HepG2 (cell line): ENCODE results near the gene PPP1R18. TPM values are rescaled to one million over a fixed set of nuclear protein-coding genes. Genes with fewer than 3 reads are reported as not detected.

ENCODE experiments used
- E2F2 ChIP-seq: sonication (generic); formaldehyde crosslinking; IDR thresholded peaks from 2 replicates; pipeline ENCODE4 v1.4.0; 2020; ENCODE audit warnings: missing genetic modification reagents, borderline replicate concordance
- ERF ChIP-seq: IDR thresholded peaks from 2 replicates; pipeline ENCODE4 v1.6.1; 2018; ENCODE audit warnings: missing biosample characterization, missing genetic modification reagents
- FOXA3 ChIP-seq: IDR thresholded peaks from 2 replicates; pipeline ENCODE4 v1.6.1; 2016; ENCODE audit warnings: missing genetic modification reagents, missing compliant biosample characterization
- FOXO4 ChIP-seq: sonication (generic); formaldehyde crosslinking; conservative IDR thresholded peaks from 2 replicates; pipeline ENCODE4 v1.8.1; 2023; ENCODE audit warnings: missing genetic modification reagents
- GATA4 ChIP-seq: sonication (generic); IDR thresholded peaks from 2 replicates; pipeline ENCODE4 v1.6.1; 2016; ENCODE audit warnings: antibody characterized with exemption, low read depth, borderline replicate concordance
- MXD3 ChIP-seq: IDR thresholded peaks from 2 replicates; pipeline ENCODE4 v1.6.1; 2016; ENCODE audit warnings: mild to moderate bottlenecking, missing biosample characterization, missing genetic modification reagents
- PAF1 ChIP-seq: IDR thresholded peaks from 2 replicates; pipeline ENCODE4 v1.6.1; 2016; ENCODE audit warnings: missing genetic modification reagents, missing compliant biosample characterization
- PPARG ChIP-seq: conservative IDR thresholded peaks from 2 replicates; pipeline ENCODE4 v1.6.1; 2016; ENCODE audit warnings: missing biosample characterization, missing genetic modification reagents
- RARA ChIP-seq: IDR thresholded peaks from 2 replicates; pipeline ENCODE4 v1.6.1; 2016; ENCODE audit warnings: missing genetic modification reagents, missing compliant biosample characterization
- SNRNP70 ChIP-seq: fragments of 200-400 bp; formaldehyde crosslinking; IDR thresholded peaks from 2 replicates; pipeline ENCODE4 v1.6.1; 2017; ENCODE audit warnings: mild to moderate bottlenecking, low read depth, low read length, moderate library complexity
- THRA ChIP-seq: sonication (generic); formaldehyde crosslinking; IDR thresholded peaks from 2 replicates; pipeline ENCODE4 v1.4.0; 2020; ENCODE audit warnings: missing genetic modification reagents, borderline replicate concordance
- TSC22D2 ChIP-seq: sonication (generic); formaldehyde crosslinking; IDR thresholded peaks from 2 replicates; pipeline ENCODE4 v1.5.1; 2020; ENCODE audit warnings: missing genetic modification reagents, mild to moderate bottlenecking, borderline replicate concordance
- ZNF235 ChIP-seq: sonication (generic); formaldehyde crosslinking; IDR thresholded peaks from 2 replicates; pipeline ENCODE4 v1.8.1; 2023; ENCODE audit warnings: mild to moderate bottlenecking, missing genetic modification reagents, borderline replicate concordance
- ZNF510 ChIP-seq: sonication (generic); formaldehyde crosslinking; IDR thresholded peaks from 2 replicates; pipeline ENCODE4 v1.4.0; 2020; ENCODE audit warnings: low read depth, mild to moderate bottlenecking, missing genetic modification reagents
- ZNF569 ChIP-seq: sonication (generic); formaldehyde crosslinking; IDR thresholded peaks from 2 replicates; pipeline ENCODE4 v1.5.0; 2020; ENCODE audit warnings: mild to moderate bottlenecking, missing genetic modification reagents, moderate library complexity, borderline replicate concordance
- ZNF589 ChIP-seq: sonication (generic); formaldehyde crosslinking; conservative IDR thresholded peaks from 2 replicates; pipeline ENCODE4 v1.8.0; 2022; ENCODE audit warnings: mild to moderate bottlenecking, moderate library complexity, missing genetic modification reagents
- ZNF713 ChIP-seq: sonication (generic); formaldehyde crosslinking; IDR thresholded peaks from 2 replicates; pipeline ENCODE4 v1.4.0; 2020; ENCODE audit warnings: mild to moderate bottlenecking, missing genetic modification reagents
- ZNF839 ChIP-seq: sonication (generic); formaldehyde crosslinking; IDR thresholded peaks from 2 replicates; pipeline ENCODE4 v1.4.0; 2020; ENCODE audit warnings: missing genetic modification reagents, mild to moderate bottlenecking, borderline replicate concordance
- polyA plus RNA-seq, 8 experiments: library from polyadenylated mRNA; depleted of rRNA in 3 of 8; stranded (reverse) in 7 of 8; unstranded in 1 of 8; fragments of >200 nt; fragmentation: Illumina TruSeq in 4 of 8; extraction: Trizol in 4 of 8; gene quantifications; 2 replicates each; pipeline versions ENCODE4 v1.2.1 to v1.2.3, GENCODE V29; 2011 to 2016; ENCODE audit warnings: low read depth in 4 of 8, missing spikeins in 1 of 8, mixed read lengths in 1 of 8; ENCODE audit not compliant: insufficient read depth in 1 of 8
- total RNA-seq, 5 experiments: library from RNA; depleted of rRNA; stranded (reverse); fragments of >200 nt; fragmentation: Illumina TruSeq; extraction: Trizol; gene quantifications; 2 replicates each; pipeline ENCODE4 v1.2.3, GENCODE V29; 2016; ENCODE audit warnings: low read depth in 1 of 5

PPP1R18 gene
- total and polyA plus RNA-seq, 2 of the 13 experiments (the other 11 are each of a cell fraction or from before 2014, with no cell fraction given): 4.9 to 9.2 TPM

GRCh38 chr6:30719791-30720737 is 33.6 kb upstream of the PPP1R18 start, which contains the start of gene TUBB (continued):
- TF ChIP-seq FOXO4 (CRISPR knock-in tag) (peak; percentile 72; the same call in 1 of the 2 replicates), ZNF589 (CRISPR knock-in tag) (peak; percentile 66; the same call in 1 of the 2 replicates), TSC22D2 (CRISPR knock-in tag) (no peak; the same call in 1 of the 2 replicates), ZNF713 (CRISPR knock-in tag) (no peak), ZNF510 (CRISPR knock-in tag) (no peak; the same call in 1 of the 2 replicates), PAF1 (0 out of 2 replicates have a peak, but pooled peaks have one; percentile 32), ZNF569 (no peak), SNRNP70 (no peak), ERF (no peak; the same call in 1 of the 2 replicates), ZNF839 (CRISPR knock-in tag) (no peak), GATA4 (peak; percentile 64; the same call in 1 of the 2 replicates), PPARG (CRISPR knock-in tag) (no peak), FOXA3 (CRISPR knock-in tag) (0 out of 2 replicates have a peak, but pooled peaks have one; percentile 10), ZNF235 (no peak), E2F2 (CRISPR knock-in tag) (peak; percentile 97; the same call in 1 of the 2 replicates), MXD3 (CRISPR knock-in tag) (peak; percentile 87), RARA (CRISPR knock-in tag) (peak; percentile 48), THRA (CRISPR knock-in tag) (no peak; the same call in 1 of the 2 replicates)
